Ramos (cell line): Measurements from ENCODE around the gene TTC23L.
"Not testable (repeated sequence)": the region's sequence is repeated elsewhere in the genome, so short reads cannot be mapped to it uniquely, and the experiment has no call there.

Experiments
- in situ Hi-C: fragments of 300-500 bp; cut with MboI; formaldehyde crosslinking; loops from one replicate; pipeline ENCODE4 v1.14.3; 2022; ENCODE audit warnings: low sequenced_read_pairs; ENCODE audit not compliant: unreplicated experiment

The TTC23L gene

GRCh38 chr5:34838785-34839714 is at the start of gene TTC23L:
TSS of gene TTC23L (plus strand) at chr5:34839164. CDS start at chr5:34840672, 1,508 bp downstream.
- in situ Hi-C loops, result no loop called here

- in situ Hi-C loops, result no loop called here
These were observed 49.3 kb upstream of the TTC23L start for GRCh38 chr5:34789639-34790038.

DNA sequence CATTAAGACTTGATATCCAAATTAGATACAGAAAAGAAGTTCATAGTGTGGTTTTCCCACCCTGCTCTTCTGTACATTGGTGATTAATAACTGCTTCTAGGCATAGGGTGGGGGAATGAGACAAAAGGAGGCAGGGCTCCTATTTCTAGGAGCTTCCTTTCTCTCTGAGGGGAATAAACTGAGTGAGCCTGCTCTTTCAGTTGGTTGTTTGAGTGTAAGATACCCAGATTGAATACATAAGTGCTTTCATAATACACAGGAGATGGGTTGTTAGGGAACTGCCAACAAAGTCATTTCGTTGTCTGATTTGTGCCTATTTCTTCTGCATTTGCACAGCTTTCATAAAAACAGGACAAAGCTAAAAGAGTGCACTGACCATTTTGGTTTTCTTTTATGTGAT is 48.9 kb upstream of the TTC23L start:
- in situ Hi-C loops, result no loop called here

DNA sequence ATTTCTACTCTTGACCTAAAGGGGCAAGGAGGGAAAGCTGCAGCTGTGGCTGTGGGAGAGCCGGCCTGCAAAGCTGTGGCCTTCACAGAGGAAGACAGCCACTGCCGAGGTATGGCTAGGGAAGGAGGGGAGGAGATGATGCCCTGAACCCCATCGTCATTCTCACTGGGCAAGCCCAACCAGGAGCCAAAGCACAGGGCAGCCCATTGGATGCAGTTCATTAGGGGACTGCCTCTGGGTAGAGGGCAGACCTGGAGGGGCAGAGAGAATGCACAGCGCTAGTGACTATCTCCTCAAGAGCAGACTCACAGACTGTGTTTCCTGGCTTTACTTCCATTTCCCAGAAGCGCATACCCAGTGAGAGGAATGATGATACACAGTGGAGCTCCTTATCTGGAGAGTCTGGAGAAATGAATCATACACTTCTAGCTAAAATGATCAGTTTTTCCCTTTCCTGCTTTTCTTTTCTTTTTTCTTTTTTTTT is 47.2 kb upstream of the TTC23L start:
- in situ Hi-C loops, result no loop called here

DNA sequence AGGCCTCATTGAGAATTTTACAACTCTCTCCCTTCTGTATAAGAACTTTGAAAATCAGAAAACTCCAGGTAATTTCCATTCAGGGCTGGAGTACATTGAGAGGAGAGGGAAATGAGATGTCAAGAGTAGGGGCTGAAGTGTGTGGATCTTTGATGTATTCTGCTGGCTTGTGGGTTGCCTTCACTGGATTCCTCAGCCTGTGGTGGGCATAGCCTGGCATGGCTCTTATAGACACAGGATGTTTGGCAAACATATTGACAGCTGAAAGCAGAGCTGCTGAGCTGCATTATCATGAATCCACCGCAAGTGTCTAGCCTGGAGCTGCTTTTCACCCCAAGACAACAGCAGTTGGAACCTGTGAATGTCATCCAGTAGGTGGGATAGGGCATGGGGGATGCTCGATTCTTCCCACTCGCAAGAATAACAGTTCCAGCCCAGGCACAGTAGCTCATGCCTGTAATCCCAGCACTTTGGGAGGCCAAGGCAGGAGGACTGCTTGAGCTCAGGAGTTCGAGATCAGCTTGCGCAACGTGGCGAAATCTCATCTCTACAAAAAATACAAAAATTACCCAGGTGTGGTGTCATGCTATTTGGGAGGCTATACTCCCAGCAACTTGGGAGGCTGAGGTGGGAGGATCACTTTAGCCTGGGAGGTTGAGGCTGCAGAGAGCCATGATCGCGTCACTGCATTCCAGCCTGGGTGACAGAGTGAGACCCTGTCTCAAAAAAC is 36.0 kb upstream of the TTC23L start:
- in situ Hi-C loops, result no loop called here

DNA sequence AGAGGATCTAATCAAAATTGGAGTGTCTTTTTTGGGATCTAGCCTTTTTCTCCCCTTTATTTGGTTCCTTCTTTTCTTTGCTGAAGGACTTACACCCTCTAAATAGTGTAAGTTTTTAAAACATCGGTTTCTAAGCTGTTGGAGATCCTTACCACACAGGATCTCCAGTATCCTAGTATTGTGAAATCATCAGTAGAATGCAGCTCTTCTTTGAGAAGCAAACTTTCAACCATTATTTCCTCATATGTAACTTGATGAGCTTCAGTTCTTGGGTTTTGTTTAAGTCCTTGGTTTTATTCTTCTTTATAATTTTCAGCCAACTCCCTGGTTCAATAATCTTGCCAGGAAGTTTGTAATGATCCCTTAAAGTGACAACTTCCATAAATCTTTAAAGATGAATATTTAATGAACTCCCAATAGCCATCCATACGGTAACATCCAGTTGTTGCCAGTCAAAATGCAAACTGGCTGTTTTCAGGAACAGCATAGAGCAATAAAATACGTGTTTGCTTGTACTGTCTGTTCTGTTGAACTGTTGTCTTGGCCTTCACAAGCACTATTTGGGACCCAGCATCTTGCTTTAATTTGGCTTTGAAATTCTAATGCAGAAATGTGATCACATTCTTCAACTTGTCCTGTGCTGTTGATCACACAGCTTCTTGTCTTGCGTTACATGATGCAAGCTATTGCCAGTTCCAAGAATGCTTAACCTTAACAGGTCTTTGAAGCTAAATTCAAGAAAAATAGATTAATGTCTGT is 34.8 kb upstream of the TTC23L start:
- in situ Hi-C loops, result no loop called here

GRCh38 chr5:34804913-34805312 is 34.1 kb upstream of the TTC23L start:
- in situ Hi-C loops, result no loop called here

DNA sequence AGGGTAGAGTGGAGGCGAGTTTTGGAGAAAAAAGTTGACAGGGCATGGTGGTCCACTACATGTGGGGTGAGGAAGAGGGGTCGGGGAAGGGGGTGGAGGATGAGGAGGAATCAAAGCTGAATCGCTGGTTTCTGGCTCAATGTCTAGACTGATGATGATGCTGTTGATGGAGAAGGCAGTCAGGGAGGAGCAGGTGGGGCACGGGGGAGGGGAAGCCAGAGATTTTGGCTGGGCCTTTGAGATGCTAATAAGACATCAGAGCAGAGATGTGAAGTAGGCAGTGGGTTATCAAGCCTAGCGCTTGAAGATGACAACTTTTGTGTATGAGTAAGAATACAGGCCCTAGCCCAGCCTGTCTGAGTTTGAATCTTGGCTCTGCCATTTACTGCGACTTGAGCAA is 32.4 kb upstream of the TTC23L start:
- in situ Hi-C loops, result no loop called here

- in situ Hi-C loops, result no loop called here
These were observed 27.3 kb upstream of the TTC23L start for GRCh38 chr5:34811706-34812105.

- in situ Hi-C loops, result no loop called here
These were observed 25.5 kb upstream of the TTC23L start for GRCh38 chr5:34813509-34813908.

- in situ Hi-C loops, result no loop called here
These were observed 21.2 kb upstream of the TTC23L start for GRCh38 chr5:34817558-34818351.

GRCh38 chr5:34818717-34819116 is 20.2 kb upstream of the TTC23L start:
- in situ Hi-C loops, result no loop called here

DNA sequence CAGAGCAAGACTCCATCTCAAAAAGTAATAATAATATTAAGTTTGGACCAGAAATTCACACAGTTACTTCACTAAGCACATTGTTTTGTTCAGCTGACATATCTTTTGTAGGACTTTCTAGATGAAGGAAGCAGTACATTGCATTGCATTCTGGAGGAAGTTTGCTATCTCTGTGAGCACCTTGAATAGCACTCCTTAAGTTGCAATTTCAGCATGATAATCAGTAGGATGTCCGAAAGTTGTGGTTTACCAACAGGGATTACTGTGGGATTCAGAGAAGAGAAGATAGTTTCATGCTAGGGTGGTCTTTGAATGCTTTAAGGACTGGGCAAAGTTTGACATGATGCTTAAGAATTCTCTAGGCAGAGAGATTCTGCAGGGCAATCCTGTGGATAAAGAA is 18.4 kb upstream of the TTC23L start:
- in situ Hi-C loops, result no loop called here

- in situ Hi-C loops, result no loop called here
These were observed 15.8 kb upstream of the TTC23L start for GRCh38 chr5:34822956-34823715.

GRCh38 chr5:34826347-34826746 is 12.6 kb upstream of the TTC23L start:
- in situ Hi-C loops, result no loop called here

DNA sequence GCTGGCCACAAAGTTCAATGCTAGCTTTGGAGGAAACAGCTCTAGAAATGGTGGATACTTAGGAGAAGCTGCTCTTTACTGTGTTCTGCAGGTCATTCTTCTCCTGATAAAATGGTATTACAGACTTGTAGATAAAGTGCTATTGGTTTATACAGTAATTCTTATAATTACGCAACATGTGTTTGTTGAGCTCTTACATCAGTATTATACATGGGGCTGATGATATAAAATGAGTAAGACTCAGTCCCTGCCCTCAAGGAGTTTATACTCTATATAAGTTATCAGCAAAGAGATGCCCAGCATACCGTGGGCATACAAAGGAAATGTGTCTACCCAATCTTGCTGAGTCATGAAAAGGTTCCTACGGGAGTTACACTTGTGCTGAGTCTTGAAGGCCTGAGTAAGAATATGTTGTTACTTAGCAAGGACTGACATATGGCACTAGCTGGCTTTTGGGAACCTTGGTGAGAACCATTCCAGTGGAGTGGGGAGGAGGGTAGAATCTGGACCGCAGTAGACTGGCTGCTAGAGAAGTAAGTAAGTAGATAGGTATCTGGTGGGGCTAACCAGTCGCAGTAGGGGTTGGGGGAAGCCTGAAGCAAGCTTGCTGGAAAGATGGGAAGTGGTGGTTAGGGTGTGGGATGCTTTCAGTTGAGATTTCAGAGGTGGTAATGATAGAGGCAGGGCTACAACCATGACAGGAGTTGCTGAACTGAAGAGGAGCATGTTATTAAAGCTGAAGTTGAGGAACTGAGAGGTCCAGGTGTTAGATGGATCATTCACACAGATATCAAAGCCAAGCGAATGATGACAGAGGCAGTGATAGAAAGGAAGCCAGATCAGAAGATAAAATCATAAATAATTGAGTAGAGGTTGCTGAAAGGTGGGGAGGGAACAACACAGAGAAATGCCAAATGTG is 11.1 kb upstream of the TTC23L start:
- in situ Hi-C loops, result no loop called here

DNA sequence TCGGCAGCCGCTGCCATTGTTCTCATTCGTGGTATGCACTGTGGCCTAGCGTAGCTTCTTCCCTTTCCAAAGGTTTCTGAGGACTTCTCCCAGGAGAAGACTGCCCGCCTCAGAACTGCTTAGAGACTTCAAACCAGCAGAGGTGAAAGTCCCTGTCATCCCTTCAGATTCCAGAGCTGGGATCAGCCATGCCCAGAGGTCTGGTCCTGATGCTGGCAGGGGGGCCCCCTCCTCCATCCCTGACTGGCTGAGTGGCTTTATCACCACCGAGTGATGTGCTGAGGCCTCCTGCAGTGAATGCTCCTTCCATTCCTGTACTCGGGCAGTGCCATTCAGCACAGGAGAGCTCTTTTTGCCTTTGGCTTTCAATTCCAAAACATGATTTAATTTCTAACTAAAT is 8.1 kb upstream of the TTC23L start:
- in situ Hi-C loops, result not testable (repeated sequence)

GRCh38 chr5:34831303-34831702 is 7.7 kb upstream of the TTC23L start:
- in situ Hi-C loops, result no loop called here
